NCI-H128 (cell line): ENCODE measurements around the gene VPS8.

Experiments used
- DNase-seq: peaks from one replicate; lab custom pipeline; 2025; ENCODE audit not compliant: unreplicated experiment; lab: John Stamatoyannopoulos, UW

Gene VPS8

DNA sequence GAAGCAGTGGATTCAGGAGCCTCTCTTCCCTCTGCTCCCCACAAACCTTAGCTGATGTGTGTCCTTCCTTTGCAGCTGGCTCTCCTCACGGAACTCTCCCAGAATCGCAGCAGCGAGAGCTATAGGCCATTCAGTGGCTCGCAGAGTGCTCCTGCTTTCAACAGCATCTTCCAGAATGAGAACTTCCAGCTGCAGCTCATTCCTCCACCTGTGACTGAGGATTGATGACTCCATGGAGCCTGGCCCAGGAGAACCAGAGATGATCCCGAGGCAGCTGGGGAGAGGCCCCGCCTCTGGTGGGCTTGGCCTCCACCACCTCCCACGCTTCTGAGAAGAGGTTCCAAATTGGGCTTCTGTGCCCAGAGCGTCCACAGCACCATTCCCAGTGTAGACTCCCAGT is 239.8 kb downstream of the VPS8 start:
- no peak for DNase-seq

DNA sequence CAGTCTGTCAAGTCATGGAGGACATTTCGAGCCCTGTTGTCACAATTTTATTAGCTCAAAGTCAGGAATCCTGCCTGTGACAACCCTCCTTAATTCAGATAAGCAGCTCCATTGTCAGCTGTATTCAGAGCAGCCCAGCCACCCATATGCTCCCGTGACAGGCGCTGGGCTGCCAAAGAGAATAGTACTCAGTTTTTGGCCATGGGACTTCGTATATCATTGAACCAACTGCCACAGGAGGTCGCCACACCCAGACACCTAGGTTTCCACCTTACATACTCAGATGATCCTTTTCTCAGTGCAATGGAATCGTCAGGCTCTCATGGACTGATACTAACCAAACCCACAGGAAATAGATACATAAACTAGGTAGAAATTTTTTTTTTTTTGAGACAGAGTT is 240.7 kb downstream of the VPS8 start:
- DNase-seq = no peak

DNA sequence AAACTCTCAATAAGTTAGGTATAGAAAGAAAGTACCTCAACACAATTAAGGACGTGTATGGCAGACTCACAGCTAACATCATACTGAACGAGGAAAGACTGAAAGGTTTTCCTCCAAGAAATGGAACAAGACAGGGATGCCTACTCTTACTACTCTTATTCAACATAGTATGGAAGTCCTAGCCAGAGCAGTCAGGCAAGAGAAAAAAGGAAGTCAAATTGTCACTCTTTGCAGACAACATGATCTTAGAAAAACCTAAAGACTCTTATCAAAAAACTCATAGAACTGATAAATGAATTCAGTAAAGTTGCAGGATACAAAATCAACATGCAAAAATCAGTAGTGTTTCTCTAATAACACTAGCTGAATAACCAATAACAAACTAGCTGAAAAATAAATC is 244.9 kb downstream of the VPS8 start:
- no peak for DNase-seq

DNA sequence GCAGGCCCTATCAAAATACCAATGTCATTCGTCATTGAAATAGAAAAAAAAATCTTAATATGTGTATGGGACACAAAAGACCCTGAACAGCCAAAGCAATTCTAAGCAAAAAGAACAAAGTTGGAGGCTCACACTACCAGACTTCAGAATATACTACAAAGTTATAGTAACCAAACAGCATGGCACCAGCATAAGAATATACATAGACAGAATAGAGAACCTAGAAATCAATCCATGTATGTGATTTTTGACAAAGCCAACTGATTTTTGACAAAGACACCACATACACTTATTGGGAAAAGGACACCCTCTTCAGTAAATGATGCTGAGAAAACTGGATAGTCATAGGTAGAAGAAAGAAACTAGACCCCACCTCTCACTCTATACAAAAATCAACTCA is 245.9 kb downstream of the VPS8 start:
- no peak for DNase-seq

DNA sequence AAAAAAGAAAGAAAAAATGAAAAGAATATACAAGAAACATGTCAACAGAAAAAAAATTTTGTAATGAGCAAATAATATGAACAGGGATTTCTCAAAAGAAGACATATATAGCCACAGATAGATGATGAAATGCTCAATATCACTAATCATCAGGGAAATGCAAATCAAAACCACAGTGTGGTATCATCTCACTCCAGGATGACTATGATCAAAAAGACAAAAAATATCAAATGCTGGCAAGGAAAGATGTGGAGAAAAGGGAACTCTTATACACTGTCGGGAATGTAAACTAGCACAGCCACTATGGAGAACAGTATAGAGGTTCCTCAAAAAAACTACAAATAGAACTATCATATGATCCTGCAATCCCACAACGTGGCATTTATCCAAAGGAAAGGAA is 246.8 kb downstream of the VPS8 start:
- DNase-seq = no peak

DNA sequence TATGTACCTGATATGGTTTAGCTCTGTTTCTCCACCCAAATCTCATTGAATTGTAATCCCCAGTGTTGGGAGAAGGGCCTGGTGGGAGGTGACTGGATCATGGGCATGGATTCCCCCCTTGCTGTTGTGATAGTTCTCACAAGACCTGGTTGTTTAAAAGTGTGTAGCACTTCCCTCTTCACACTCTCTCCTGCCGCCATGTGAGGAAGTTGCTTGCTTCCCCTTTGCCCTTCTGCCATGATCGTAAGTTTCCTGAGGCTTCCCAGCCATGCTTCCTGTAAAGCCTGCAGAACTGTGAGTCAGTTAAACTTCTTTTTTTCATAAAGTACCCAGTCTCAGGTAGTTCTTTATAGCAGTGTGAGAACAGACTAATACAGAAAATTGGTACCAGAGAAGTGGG is 247.8 kb downstream of the VPS8 start:
- no peak for DNase-seq

DNA sequence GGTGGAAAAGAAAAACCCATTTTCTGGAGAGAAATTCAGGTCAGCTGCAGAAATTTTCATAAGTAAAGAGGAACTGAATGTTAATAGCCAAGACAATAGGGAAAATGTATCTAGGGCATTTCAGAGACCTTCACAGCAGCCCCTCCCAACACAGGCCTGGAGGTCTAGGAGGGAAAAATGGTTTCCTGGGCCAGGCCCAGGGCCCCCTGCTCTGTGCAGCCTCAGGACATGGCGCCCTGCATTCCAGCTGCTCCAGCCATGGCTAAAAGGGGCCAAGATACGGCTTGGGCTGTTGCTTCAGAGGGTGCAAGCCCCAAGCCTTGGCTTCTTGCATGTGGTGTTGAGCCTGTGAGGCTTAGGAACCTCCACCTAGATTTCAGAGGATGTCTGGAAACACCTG is 248.7 kb downstream of the VPS8 start:
- DNase-seq = no peak

DNA sequence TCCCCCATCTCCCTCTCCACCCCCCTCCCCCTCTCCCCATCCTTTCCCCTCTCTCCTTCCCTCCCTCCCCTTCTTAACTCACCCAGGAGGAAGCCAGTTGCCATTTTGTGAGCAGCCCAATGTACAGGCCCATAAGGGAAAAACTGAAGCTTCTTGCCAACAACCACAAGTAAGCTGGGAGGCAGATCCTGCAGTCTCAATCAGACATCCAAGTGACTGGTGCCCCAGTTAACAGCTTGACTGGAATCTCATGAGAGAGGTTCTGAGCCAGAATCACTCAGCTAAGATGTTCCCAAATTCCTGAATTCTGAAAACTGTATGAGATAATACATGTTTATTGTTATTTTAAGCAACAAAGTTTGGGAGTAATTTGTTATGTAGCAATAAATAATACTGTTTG is 250.2 kb downstream of the VPS8 start:
- no peak for DNase-seq

DNA sequence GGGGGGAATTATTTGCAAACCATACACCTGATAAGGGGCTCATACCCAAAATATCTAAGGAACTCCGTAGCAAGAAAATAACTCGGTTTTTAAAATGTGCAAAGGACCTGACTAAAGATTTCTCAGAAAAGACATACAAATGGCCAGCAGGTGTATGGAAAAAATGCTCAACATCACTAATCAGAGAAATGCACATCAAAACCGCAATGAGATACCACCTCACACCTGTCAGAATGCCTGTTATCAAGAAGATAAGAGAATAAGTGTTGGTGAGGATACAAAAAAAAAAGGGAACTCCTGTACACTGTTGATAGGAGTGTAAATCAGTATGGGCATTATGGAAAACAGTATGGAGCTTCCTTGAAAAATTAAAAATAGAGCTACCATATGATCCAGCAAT is 251.5 kb downstream of the VPS8 start:
- DNase-seq = no peak

DNA sequence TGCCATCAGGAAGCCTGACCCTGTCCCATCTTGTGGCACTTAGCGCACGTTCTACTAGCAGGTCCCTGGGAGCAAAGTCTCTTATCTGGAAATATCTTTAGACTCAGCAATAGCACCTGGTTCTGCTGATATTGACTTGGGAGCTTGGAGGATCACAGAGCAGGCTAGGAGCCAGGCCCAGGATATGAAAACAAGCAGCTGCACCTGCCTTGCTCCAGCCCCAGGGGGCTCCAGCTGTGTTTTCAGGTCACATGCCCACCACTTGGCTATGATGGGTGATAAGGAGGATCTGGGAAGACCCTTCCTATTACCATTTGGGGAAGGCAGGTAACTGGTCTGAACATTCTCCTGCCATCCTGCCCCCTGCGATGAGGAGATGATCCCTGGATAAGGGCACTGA is 253.1 kb downstream of the VPS8 start:
- no peak for DNase-seq

DNA sequence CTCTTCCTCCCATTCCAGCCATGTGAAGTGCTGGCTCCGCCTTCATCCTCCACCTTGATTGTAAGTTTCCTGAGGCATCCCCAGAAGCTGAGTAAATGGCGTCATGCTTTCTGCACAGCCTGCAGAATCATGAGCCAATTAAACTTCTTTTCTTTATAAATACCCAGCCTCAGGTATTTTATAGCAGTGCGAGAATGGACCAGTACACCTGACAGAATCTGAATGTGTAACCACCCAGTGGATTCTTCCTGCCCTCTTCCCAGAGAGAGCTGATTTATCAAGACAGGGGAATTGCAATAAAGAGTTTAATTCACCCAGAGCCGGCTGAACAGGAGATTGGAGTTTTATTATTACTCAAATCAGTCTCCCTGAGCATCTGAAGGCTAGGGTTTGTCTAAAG is 254.3 kb downstream of the VPS8 start:
- DNase-seq = no peak

DNA sequence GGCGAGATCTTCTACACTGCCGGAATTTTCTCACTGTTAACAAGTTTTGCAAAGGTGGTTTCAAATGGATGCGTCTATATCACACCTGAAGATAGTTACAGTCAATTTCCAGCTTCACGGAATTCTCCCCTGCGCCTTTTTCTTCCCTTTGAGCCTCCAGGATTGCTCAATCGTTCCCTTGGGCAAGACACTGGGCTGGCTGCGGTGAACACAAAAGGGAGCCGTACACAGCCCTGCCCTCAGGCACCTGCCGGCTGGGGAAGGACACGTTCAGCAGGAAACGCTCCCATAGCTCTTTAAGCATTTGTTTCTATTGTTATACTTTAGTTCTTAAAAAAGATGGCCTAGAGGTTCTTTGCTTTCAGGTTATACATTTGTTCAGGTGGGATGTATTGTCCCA is 255.2 kb downstream of the VPS8 start:
- no peak for DNase-seq

DNA sequence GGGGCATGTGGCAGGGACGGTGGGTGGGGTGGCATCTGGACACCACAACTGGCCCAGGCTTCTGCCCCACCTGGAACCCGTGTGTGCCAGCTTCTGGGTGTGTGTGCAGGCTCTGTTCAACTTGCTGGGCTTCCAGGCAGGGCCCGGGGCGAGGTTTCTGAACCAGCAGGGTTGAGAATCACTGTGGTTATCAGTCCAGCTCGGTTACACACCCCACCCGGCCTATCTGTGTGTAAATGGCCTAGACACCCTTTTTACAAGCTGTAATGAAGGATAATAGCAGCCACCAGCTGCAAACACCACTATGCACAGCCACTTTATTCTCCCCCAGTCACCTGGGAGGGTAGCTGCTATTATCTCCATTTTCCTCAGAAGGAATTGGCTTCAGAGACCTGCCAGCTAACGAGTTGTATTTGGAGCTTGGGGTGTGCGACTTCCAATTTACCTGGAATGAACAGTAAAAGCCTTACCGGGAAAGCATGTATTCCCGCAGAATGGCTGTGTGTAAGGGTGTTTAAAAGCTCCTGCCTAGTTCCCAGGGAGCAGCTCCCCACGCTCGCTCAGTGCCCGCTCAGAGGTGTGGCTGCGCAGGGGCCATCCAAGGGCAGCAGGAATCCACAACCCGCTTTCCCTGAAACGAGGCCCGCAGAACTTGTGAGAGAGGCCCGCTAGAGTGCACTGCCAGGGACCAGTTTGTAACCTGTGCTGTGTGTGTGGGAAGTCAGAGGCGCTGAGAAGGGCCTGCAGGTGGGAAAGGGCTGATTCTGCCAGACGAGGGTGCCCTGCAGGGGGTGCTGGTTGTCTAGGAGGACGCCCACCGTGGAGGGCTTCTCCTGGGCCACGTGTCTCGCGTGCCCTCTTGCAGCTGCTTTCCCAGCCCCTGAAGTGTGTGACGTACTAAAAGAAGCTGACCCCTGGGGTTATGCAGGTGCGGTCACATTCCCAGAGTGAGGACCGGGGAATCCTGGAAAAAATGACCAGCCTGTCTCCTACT is 257.4 kb downstream of the VPS8 start:
- no peak for DNase-seq

DNA sequence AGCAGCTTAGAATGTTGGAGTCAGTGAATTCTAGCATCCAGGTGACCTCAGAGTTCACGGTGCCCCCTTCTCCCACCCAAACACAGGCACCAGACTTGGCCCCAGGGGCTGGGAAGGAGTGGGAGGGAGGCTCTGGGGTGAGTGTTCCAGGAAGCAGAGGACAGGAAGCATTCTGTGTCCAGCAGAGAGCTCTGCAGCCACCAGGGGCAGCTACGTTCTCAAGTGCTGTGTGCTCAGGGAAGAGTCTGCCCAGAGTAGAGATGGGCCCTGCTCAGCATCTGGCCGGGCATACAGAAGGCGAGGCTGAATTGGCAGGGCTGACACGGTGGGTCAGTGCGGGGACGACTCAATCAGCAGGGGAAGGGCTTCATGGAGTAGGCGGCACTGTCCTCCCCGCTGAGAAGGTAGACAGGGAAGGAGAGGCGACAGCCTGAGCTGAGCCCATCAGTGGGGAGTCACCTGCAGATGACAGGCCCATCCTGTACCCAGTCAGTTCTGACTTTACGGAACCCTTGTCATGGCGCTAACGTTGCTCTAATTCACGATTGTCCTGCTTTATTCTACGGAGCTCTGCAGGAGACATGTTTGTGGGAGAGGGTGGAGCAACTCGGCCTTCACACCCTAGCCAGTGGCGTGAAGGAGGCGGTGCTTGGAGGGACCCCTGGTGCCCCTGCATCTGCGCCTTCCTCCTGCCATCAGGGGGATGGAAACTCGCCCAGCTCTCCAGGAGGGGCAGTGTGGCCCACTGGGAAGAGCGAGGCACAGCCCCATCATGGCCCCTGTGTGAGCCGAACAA is 258.7 kb downstream of the VPS8 start:
- no peak for DNase-seq

DNA sequence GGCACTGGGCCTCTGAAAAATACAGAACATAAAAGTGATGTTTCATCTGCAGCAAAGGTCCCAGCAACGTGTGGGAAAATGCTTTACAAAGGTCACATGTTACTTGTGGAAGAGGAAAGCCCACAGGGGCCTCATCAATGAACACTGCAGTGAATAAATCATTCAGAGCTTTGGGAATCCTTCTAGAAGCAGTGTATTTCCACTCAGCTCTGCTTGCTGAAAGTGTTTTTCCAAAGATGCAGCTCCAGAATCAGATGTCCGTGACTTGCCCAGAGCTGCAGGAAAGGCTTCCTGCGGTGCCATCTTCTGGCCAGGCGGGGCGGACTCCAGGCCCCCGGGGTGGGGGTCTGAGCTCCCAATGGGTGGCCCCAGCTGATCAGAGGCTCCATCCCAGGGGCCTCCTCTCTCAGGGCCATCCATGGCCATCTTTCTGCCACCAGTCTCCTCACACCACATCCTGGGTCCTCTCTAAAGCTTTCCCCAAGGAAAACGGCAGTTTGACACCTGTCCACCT is 259.4 kb downstream of the VPS8 start:
- no peak for DNase-seq

DNA sequence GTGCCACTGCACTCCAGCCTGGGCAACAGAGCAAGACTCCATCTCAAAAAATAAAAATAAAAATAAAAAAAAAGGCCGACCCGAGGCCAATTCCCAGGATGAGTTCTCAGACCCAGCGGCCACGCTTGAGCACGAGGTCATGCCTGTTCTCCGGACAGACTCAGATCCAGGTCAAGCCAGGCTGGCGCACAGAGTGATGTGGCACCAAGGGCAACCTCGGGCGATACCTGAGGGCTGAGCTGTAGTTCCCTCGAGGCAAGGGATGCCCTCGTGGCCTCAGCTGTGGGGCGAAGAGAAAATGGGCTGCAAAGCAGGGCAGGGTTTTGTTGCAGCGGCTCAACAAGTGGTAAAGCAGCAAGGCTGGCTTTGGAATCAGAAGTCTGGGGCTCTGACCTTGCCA is 263.6 kb downstream of the VPS8 start:
- no peak for DNase-seq

DNA sequence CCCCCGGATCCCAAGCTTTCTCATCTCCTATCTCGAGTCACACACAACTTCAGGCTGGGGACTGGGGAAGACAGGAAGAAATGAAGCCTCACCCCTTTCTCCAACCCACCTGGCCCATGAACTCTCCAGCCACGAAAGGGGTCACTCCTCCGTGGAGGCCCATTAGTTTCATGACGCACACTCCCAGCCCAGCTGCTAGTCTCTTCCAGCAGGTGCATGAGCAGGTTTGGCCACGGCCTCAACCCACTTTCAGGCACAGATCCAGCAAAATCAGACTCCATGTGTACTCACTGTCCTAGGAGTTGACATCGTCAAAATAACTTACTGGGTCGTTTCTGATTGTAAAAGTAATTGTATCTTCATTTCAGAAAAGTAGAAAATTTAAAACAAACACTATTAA is 264.3 kb downstream of the VPS8 start:
- no peak for DNase-seq

DNA sequence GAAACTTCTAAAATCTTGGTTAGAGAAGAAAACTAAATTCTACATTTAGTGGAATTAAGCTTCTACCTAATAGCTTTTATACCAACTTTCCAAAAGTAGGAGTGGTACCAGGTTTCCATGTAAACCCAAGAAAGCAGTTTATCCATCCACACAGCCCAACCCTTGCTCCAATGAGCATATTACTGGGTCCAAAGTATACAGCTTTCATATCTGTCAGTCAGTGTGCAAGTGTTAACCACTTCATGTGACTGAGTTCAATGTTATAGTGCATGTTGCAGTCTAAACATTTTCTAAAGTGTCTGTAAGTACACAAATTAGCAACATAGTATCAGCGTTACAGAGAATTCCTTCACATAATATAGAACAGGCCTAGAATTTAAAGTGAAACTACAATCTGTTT is 267.7 kb downstream of the VPS8 start:
- no peak for DNase-seq

DNA sequence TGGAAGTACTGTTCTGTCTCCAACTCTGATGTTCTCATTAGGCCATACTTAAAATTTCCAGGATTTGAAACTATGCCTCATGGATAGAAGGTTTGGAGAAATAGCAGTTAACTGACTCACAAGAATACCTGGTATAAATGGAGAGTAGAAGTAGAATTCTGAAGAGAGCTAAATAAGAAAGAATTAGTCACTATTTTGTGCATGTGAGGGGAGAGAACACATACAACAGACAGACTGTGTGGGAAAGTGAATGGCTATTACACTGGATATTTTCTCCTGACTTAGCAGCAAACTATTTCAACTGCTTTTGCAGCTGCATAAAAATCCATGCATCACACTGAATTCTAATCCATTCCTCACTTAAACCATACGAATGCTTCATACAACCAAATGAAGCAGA is 269.6 kb downstream of the VPS8 start:
- no peak for DNase-seq

DNA sequence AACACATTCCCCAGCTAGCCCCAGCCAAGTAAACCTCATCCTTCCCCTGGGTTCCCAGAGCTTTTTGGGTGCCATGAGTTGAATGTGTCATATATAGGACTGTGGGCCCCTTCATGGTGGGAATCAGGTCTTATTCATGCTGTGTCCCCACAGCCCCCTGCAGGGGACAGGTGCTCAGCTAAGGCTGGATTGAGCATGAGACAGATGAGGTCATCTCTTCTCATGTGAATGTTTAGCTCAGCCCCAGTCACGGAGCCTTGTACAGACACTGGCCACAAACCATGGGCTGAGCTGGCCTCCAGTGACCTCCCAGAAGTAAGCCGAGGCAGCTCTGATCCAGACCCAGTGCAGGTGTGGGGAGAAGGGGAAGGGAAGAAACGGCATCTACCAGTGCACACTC is 270.2 kb downstream of the VPS8 start:
- no peak for DNase-seq

DNA sequence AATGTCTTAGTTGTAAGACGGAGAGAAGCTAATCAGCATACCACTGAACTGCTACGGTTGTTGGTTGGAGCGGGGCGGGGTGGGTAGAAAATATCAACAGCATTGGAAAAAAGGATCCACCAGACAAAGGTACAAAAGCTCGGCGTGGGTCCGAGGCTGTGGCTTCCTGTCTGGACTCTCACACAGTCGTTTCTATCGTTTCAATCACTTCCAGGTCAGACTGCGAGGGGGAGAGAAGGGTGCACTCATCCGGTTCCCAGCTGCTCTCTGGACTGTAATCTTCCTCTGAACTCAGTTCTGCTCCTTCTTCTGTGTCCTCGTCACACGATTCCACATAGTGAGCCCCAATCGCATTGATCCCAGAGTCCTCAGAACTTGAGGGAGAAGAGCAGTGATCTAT is 270.9 kb downstream of the VPS8 start:
- no peak for DNase-seq

DNA sequence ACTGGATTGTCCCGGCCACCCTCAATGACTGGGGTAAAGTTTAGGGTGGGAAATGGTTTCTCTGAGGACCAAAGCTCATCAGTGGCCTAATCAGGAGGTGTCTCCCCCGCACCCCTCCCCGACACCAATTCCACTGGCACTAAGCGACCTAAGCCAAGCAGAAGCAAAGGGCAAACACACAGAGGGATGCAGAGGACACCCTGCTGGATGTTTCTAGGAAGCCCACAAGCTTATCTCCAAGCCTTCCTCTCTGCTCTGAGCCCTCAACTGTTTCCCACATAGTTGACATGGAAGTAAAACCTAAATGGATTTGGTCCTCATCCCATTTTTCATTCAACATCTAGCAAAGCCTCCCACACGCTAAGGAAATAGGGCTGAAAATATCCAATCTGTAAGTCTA is 272.4 kb downstream of the VPS8 start:
- DNase-seq = no peak
